Breast epithelium (tissue), 4 donors: Measurements from ENCODE around the gene SERPINA1. TPM values are rescaled to one million over a fixed set of nuclear protein-coding genes. Genes with fewer than 3 reads are reported as not detected.

Source experiments
- DNase-seq, 2 donors: peaks; one replicate each; pipeline ENCODE4 v3.0.0-alpha.2; 2019; ENCODE audit warnings: low spot score in 2 of 2
- H3K27ac ChIP-seq, 2 donors: fragments of 200-600 bp; sonication (generic) in 1 of 2; one replicate each; pipeline ENCODE4 v1.5.1; 2016 to 2019; ENCODE audit warnings: mild to moderate bottlenecking in 1 of 2
- H3K27me3 ChIP-seq, 2 donors: fragments of 200-600 bp; sonication (generic) in 1 of 2; one replicate each; pipeline versions ENCODE4 v1.5.1 to v1.6.0; 2017 to 2019; ENCODE audit warnings: control low read depth in 1 of 2, mild to moderate bottlenecking in 1 of 2
- H3K36me3 ChIP-seq: fragments of 200-600 bp; one replicate; pipeline ENCODE4 v1.5.1; 2019
- H3K4me1 ChIP-seq, 2 donors: fragments of 200-600 bp; sonication (generic); one replicate each; pipeline ENCODE4 v1.5.1; 2016 to 2019; ENCODE audit warnings: control low read depth in 1 of 2
- H3K4me3 ChIP-seq, 3 donors: fragments of 200-600 bp; sonication (generic); 1 replicate in 2 of 3; 2 replicates in 1 of 3; pipeline ENCODE4 v1.5.1; 2016 to 2019; ENCODE audit warnings: mild to moderate bottlenecking in 3 of 3, moderate library complexity in 2 of 3
- H3K9me3 ChIP-seq, 2 donors: fragments of 200-600 bp; sonication (generic) in 1 of 2; one replicate each; pipeline ENCODE4 v1.5.1; 2016 to 2019; ENCODE audit warnings: control low read depth in 1 of 2
- CTCF ChIP-seq, 3 donors: fragments of 450-650 bp; IDR thresholded peaks; one replicate each; pipeline ENCODE4 v1.5.1; 2016 to 2017; ENCODE audit warnings: antibody characterized with exemption in 3 of 3, mild to moderate bottlenecking in 3 of 3, moderate library complexity in 3 of 3
- POLR2A ChIP-seq: fragments of 450-650 bp; IDR thresholded peaks from one replicate; pipeline ENCODE4 v1.6.1; 2016; ENCODE audit warnings: antibody characterized with exemption, mild to moderate bottlenecking, moderate library complexity
- POLR2AphosphoS5 ChIP-seq, 3 donors: sonication (generic); formaldehyde crosslinking; IDR thresholded peaks; one replicate each; pipeline ENCODE4 v1.6.1; 2017; ENCODE audit warnings: antibody characterized with exemption in 3 of 3
- intact Hi-C: fragments of 100-400 bp; cut with DNase I; formaldehyde crosslinking; loops from one replicate; pipeline ENCODE4 v1.15.1; 2023; ENCODE audit warnings: low total_unique reads
- total RNA-seq, 3 donors: library from RNA; depleted of rRNA; stranded (reverse); fragments of >200 nt; gene quantifications; one replicate each; pipeline ENCODE4 v1.1.0, GENCODE V29; 2016

SERPINA1 gene
- total RNA-seq, 3 donors from 2014 or later: 7.5 to 200 (median 42.6) TPM

- DNase-seq: no peak
- H3K4me1 ChIP-seq: no peaks in the 10 kb centered on the region
- H3K36me3 ChIP-seq: no peaks in the 10 kb centered on the region
- H3K27me3 ChIP-seq: no peaks in the 10 kb centered on the region
- H3K4me3 ChIP-seq: no peak overlapping the region
- peaks cover 0 to 5% of the 10 kb centered on the region in 2 donors for H3K9me3 ChIP-seq
- intact Hi-C loops: loop anchor here (10.0 kb wide), 1 partner anchor 404 kb away; no protein-coding TSS in a partner anchor
- no peak overlapping the region for H3K27ac ChIP-seq
- TF ChIP-seq POLR2A (no peak), POLR2AphosphoS5 (IDR thresholded peaks at IDR 0.05) (no peak), CTCF (IDR thresholded peaks at IDR 0.05) (no peak)
Observed at GRCh38 chr14:94330432-94330831, 58.0 kb downstream of the SERPINA1 start.

DNA sequence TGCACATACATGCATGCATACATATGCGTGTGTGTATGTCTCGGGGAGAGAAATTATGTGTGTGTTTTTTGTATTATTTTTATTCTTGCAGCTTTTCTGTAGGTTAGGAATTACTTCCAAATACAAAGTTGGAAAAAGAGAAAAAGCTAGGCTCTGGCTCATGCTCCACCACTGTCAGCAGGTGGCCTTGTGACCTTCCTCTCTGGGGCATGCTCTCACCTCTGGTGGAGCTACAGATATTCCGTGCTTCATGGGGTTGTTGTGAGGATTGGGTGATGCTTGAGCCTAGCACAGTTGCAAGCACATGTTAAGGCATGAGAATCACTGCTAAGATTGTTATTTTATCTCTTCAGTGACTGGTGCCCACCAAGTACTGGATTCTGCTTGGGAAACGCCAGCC is 58.5 kb downstream of the SERPINA1 start:
- no peaks in the 10 kb centered on the region for H3K27me3 ChIP-seq
- H3K4me3 ChIP-seq: no peak overlapping the region
- DNase-seq: no peak
- H3K9me3 ChIP-seq: peaks cover 0 to 5% of the 10 kb centered on the region in 2 donors
- TF ChIP-seq POLR2A (no peak), POLR2AphosphoS5 (IDR thresholded peaks at IDR 0.05) (no peak), CTCF (IDR thresholded peaks at IDR 0.05) (no peak)
- H3K4me1 ChIP-seq: no peaks in the 10 kb centered on the region
- H3K27ac ChIP-seq: no peak overlapping the region
- H3K36me3 ChIP-seq: no peaks in the 10 kb centered on the region
- intact Hi-C loops: loop anchor here (10.0 kb wide), 1 partner anchor 405 kb away; no protein-coding TSS in a partner anchor

DNA sequence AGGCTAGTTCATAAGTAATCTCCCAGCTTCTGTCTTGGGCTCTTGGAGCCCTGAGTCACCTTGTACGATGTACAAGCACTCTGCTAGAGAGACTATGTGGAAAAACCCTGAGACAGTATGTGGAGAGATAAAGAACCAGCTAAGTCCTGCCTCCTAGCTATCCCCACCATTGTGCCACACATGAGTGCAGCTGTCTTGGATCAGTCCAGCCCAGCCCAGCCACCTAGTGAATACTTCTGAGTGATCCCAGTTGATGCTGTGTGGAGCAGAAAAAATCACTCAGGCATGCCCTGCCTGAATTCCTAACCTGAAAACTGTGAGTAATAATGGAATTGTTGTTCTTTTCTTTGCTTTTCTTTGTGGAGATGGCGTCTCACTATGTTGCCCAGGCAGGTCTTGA is 60.2 kb downstream of the SERPINA1 start:
- H3K27ac ChIP-seq: no peak overlapping the region
- no peak overlapping the region for H3K4me3 ChIP-seq
- H3K36me3 ChIP-seq: no peaks in the 10 kb centered on the region
- TF ChIP-seq CTCF (IDR thresholded peaks at IDR 0.05) (no peak), POLR2A (no peak), POLR2AphosphoS5 (IDR thresholded peaks at IDR 0.05) (no peak)
- no peaks in the 10 kb centered on the region for H3K4me1 ChIP-seq
- no peaks in the 10 kb centered on the region for H3K27me3 ChIP-seq
- DNase-seq: no peak
- intact Hi-C loops: no loop called here
- peaks cover 0 to 5% of the 10 kb centered on the region in 2 donors for H3K9me3 ChIP-seq

Other genes starting within 250 kb of the SERPINA1 start
- 1 to 10 TPM in 2 of 3 donors, under 1 TPM in 1; 0.48 to 7.9 (median 7.2) TPM for gene PPP4R4, start 214.3 kb downstream of the SERPINA1 start, total RNA-seq
- not detected for gene SERPINA10, start 95.3 kb downstream of the SERPINA1 start, total RNA-seq
- 10 to 100 TPM in 1 of 3 donors, 1 to 10 TPM in 1, not detected in 1; 1.2 to 12.5 TPM for gene SERPINA6, start 65.3 kb downstream of the SERPINA1 start, total RNA-seq
- gene SERPINA2, start 21.9 kb downstream of the SERPINA1 start, total RNA-seq: not detected
- gene SERPINA11, start 64.2 kb upstream of the SERPINA1 start, total RNA-seq: 1 to 10 TPM in 1 of 3 donors, under 1 TPM in 1, not detected in 1; 0.73 to 2.9 TPM
- gene SERPINA9, start 87.6 kb upstream of the SERPINA1 start, total RNA-seq: not detected
- not detected for gene SERPINA12, start 120.9 kb upstream of the SERPINA1 start, total RNA-seq
- gene SERPINA4, start 172.8 kb upstream of the SERPINA1 start, total RNA-seq: not detected
- gene SERPINA5, start 192.8 kb upstream of the SERPINA1 start, total RNA-seq: 10 to 100 TPM in 2 of 3 donors, 1 to 10 TPM in 1; 4.3 to 32.9 (median 20.6) TPM
- 1,000 to 10,000 TPM in 2 of 3 donors, 10 to 100 TPM in 1; 88.7 to 1,840 (median 1,497) TPM for gene SERPINA3, start 223.8 kb upstream of the SERPINA1 start, total RNA-seq